GM23338 (cell line): Measurements from ENCODE around the gene RASA3. TPM values are rescaled to one million over a fixed set of nuclear protein-coding genes. Genes with fewer than 3 reads are reported as not detected.

Experiments
- ATAC-seq: fragments of 200-7000 bp; cut with Tn5 transposase; 3 replicates; pipeline ENCODE4 v1.9.1; 2020
- DNase-seq: peaks from one replicate; pipeline ENCODE4 v3.0.0-alpha.2; 2015; ENCODE audit warnings: low spot score
- H2AFZ ChIP-seq: fragments of 200-600 bp; sonication (generic); 2 replicates; pipeline ENCODE4 v1.8.0; 2016; ENCODE audit warnings: antibody characterized with exemption, mild to moderate bottlenecking, moderate library complexity
- H3F3A ChIP-seq: fragments of 200-600 bp; sonication (generic); replicated peaks from 2 replicates; pipeline ENCODE4 v1.8.0; 2017; ENCODE audit warnings: antibody characterized with exemption, mixed run types, low read depth
- H3K27ac ChIP-seq: fragments of 200-600 bp; sonication (generic); 2 replicates; pipeline ENCODE4 v1.6.1; 2016; ENCODE audit warnings: low read depth
- H3K27me3 ChIP-seq: fragments of 200-600 bp; sonication (generic); 2 replicates; pipeline ENCODE4 v1.8.0; 2016; ENCODE audit warnings: mild to moderate bottlenecking, mixed run types, moderate library complexity; ENCODE audit not compliant: insufficient read depth
- H3K36me3 ChIP-seq: fragments of 200-600 bp; sonication (generic); 2 replicates; pipeline ENCODE4 v1.8.0; 2016; ENCODE audit warnings: mild to moderate bottlenecking; ENCODE audit not compliant: insufficient read depth
- H3K4me1 ChIP-seq: fragments of 200-600 bp; sonication (generic); 2 replicates; pipeline ENCODE4 v1.8.0; 2016; ENCODE audit warnings: mild to moderate bottlenecking, moderate library complexity; ENCODE audit not compliant: insufficient read depth
- H3K4me2 ChIP-seq: fragments of 200-600 bp; sonication (generic); 2 replicates; pipeline ENCODE4 v1.7.1; 2017; ENCODE audit warnings: mixed run types
- H3K4me3 ChIP-seq: fragments of 200-600 bp; sonication (generic); 2 replicates; pipeline ENCODE4 v1.6.1; 2016; ENCODE audit warnings: mixed run types
- H3K79me2 ChIP-seq: fragments of 200-600 bp; sonication (generic); replicated peaks from 2 replicates; pipeline ENCODE4 v1.8.0; 2017; ENCODE audit warnings: mild to moderate bottlenecking; ENCODE audit not compliant: insufficient read depth
- H3K9me2 ChIP-seq: fragments of 200-600 bp; sonication (generic); 2 replicates; pipeline ENCODE4 v1.8.0; 2017; ENCODE audit not compliant: insufficient read depth
- H4K20me1 ChIP-seq: fragments of 200-600 bp; sonication (generic); replicated peaks from 2 replicates; pipeline ENCODE4 v1.8.0; 2017; ENCODE audit warnings: mild to moderate bottlenecking; ENCODE audit not compliant: insufficient read depth
- H3K27ac Mint-ChIP-seq: 2 replicates; pipeline ENCODE4 v1.8.0; 2020; ENCODE audit warnings: inconsistent platforms, mild to moderate bottlenecking, moderate library complexity, mixed read lengths
- H3K27me3 Mint-ChIP-seq: 3 replicates; pipeline ENCODE4 v1.8.0; 2022; ENCODE audit warnings: low read depth, mild to moderate bottlenecking, moderate library complexity, mixed read lengths, inconsistent platforms; ENCODE audit not compliant: insufficient read depth, poor library complexity
- H3K36me3 Mint-ChIP-seq: 3 replicates; pipeline ENCODE4 v1.8.0; 2021; ENCODE audit warnings: low read depth, mild to moderate bottlenecking, inconsistent platforms, moderate library complexity, mixed read lengths
- H3K4me1 Mint-ChIP-seq: 3 replicates; pipeline ENCODE4 v1.8.0; 2020; ENCODE audit warnings: mild to moderate bottlenecking, inconsistent platforms, mixed read lengths
- H3K4me3 Mint-ChIP-seq: 3 replicates; pipeline ENCODE4 v1.8.0; 2021; ENCODE audit warnings: moderate library complexity, mild to moderate bottlenecking, inconsistent platforms, mixed read lengths
- H3K9me3 Mint-ChIP-seq: 3 replicates; pipeline ENCODE4 v1.8.0; 2020; ENCODE audit warnings: moderate library complexity, mild to moderate bottlenecking, inconsistent platforms, mixed read lengths
- CREB1 ChIP-seq: fragments of 250-450 bp; sonication (Bioruptor Pico); IDR thresholded peaks from 2 replicates; pipeline ENCODE4 v1.5.0; 2020; ENCODE audit warnings: low read depth, mild to moderate bottlenecking, moderate library complexity
- CTCF ChIP-seq, 2 experiments: fragments of 200-600 bp in 1 of 2; sonication (generic) in 1 of 2; conservative IDR thresholded peaks; 2 replicates each; pipeline versions ENCODE4 v1.5.1 to v1.6.1; 2016 to 2017; ENCODE audit warnings: antibody characterized with exemption in 2 of 2, low read depth in 2 of 2, mild to moderate bottlenecking in 2 of 2, moderate library complexity in 1 of 2
- ETS1 ChIP-seq: IDR thresholded peaks from 2 replicates; pipeline ENCODE4 v1.6.1; 2016; ENCODE audit warnings: antibody characterized with exemption
- EZH2 ChIP-seq: fragments of 200-600 bp; sonication (generic); IDR thresholded peaks from one replicate; pipeline ENCODE4 v1.8.0; 2017; ENCODE audit warnings: antibody characterized with exemption, mild to moderate bottlenecking, low read depth; ENCODE audit not compliant: unreplicated experiment
- EZH2phosphoT487 ChIP-seq: fragments of 200-600 bp; sonication (generic); IDR thresholded peaks from one replicate; pipeline ENCODE4 v1.8.1; 2018; ENCODE audit warnings: antibody characterized with exemption; ENCODE audit not compliant: unreplicated experiment
- JUNB ChIP-seq: IDR thresholded peaks from one replicate; pipeline ENCODE4 v1.6.1; 2016; ENCODE audit warnings: antibody characterized with exemption; ENCODE audit not compliant: unreplicated experiment
- NANOG ChIP-seq: IDR thresholded peaks from 2 replicates; pipeline ENCODE4 v1.6.1; 2016; ENCODE audit warnings: antibody characterized with exemption, borderline replicate concordance
- POLR2AphosphoS5 ChIP-seq: IDR thresholded peaks from 2 replicates; pipeline ENCODE4 v1.6.1; 2016; ENCODE audit warnings: antibody characterized with exemption, low read depth
- REST ChIP-seq: IDR thresholded peaks from one replicate; pipeline ENCODE4 v1.6.1; 2018; ENCODE audit warnings: antibody characterized with exemption; ENCODE audit not compliant: unreplicated experiment
- STAT1 ChIP-seq: IDR thresholded peaks from one replicate; pipeline ENCODE4 v1.6.1; 2016; ENCODE audit warnings: antibody characterized with exemption; ENCODE audit not compliant: unreplicated experiment
- ZNF114 ChIP-seq: fragments of 250-450 bp; sonication (Bioruptor Pico); IDR thresholded peaks from 2 replicates; pipeline ENCODE4 v1.5.0; 2020; ENCODE audit warnings: mild to moderate bottlenecking, moderate library complexity
- ZNF331 ChIP-seq: fragments of 250-450 bp; sonication (Bioruptor Pico); IDR thresholded peaks from 2 replicates; pipeline ENCODE4 v1.5.0; 2020; ENCODE audit warnings: low read depth, mild to moderate bottlenecking, moderate library complexity
- polyA plus RNA-seq: library from polyadenylated mRNA; unstranded; fragments of >200 nt; fragmentation: Nextera tagmentation; extraction: Ambion mirVana; gene quantifications from 2 replicates; pipeline ENCODE4 v1.2.1, GENCODE V29; 2016
- total RNA-seq: library from RNA; depleted of rRNA; stranded (reverse); fragments of >200 nt; shearing (Covaris generic); gene quantifications from 2 replicates; pipeline ENCODE4 v1.2.3, GENCODE V29; 2014

RASA3 gene
- total and polyA plus RNA-seq, 2 experiments from 2014 or later: 11.2 to 20.7 TPM

GRCh38 chr13:113999618-113999910 lies 132.9 kb downstream of the RASA3 start:
- no peak for DNase-seq
- Histone ChIP-seq H3K36me3 (no peaks in the 10 kb centered on the region), H3K27me3 (no peaks in the 10 kb centered on the region), H4K20me1 (no peaks in the 10 kb centered on the region), H3K9me2 (no peaks in the 10 kb centered on the region), H3K4me1 (no peaks in the 10 kb centered on the region), H3K79me2 (no peaks in the 10 kb centered on the region), H3K4me2 (no peak overlapping the region), H2AFZ (no peak overlapping the region), H3K27ac (no peak overlapping the region), H3K4me3 (no peak overlapping the region), H3F3A (no peaks in the 10 kb centered on the region)
- Mint-ChIP-seq H3K36me3 (no peaks in the 10 kb centered on the region; the same call in 2 of the 3 replicates), H3K4me1 (no peaks in the 10 kb centered on the region), H3K27ac (no peak overlapping the region), H3K4me3 (no peak overlapping the region), H3K9me3 (no peaks in the 10 kb centered on the region), H3K27me3 (peaks cover 4% of the 10 kb centered on the region)
- ATAC-seq: no peak
- no peak for TF ChIP-seq CTCF (conservative IDR thresholded peaks at IDR 0.05; ENCODE audit: low read depth in 2 of 2)
- no peak for TF ChIP-seq CREB1
- TF ChIP-seq STAT1: no peak
- no peak for TF ChIP-seq EZH2
- TF ChIP-seq POLR2AphosphoS5: no peak
- TF ChIP-seq NANOG: no peak
- no peak for TF ChIP-seq ETS1
- TF ChIP-seq ZNF331 (CRISPR knock-in tag): no peak
- TF ChIP-seq JUNB: no peak
- no peak for TF ChIP-seq ZNF114 (CRISPR knock-in tag)
- TF ChIP-seq EZH2phosphoT487: no peak

GRCh38 chr13:113998781-113999617 lies 133.4 kb downstream of the RASA3 start:
- ATAC-seq: no peak
- Histone ChIP-seq H2AFZ (no peak overlapping the region), H3K27ac (no peak overlapping the region), H3K4me1 (no peaks in the 10 kb centered on the region), H3K36me3 (no peaks in the 10 kb centered on the region), H4K20me1 (no peaks in the 10 kb centered on the region), H3F3A (no peaks in the 10 kb centered on the region), H3K27me3 (no peaks in the 10 kb centered on the region), H3K9me2 (no peaks in the 10 kb centered on the region), H3K79me2 (no peaks in the 10 kb centered on the region), H3K4me2 (no peak overlapping the region), H3K4me3 (no peak overlapping the region)
- no peaks in the 10 kb centered on the region for H3K4me1 Mint-ChIP-seq
- no peak overlapping the region for H3K27ac Mint-ChIP-seq
- H3K9me3 Mint-ChIP-seq: no peaks in the 10 kb centered on the region
- H3K36me3 Mint-ChIP-seq: peaks cover 4% of the 10 kb centered on the region; the same call in 1 of the 3 replicates
- peaks cover 7% of the 10 kb centered on the region for H3K27me3 Mint-ChIP-seq
- no peak for DNase-seq
- H3K4me3 Mint-ChIP-seq: no peak overlapping the region
- no peak for TF ChIP-seq REST
- TF ChIP-seq POLR2AphosphoS5: no peak
- no peak for TF ChIP-seq STAT1
- TF ChIP-seq ZNF114 (CRISPR knock-in tag): no peak
- no peak for TF ChIP-seq NANOG
